HTR-8/SVneo (cell line): ENCODE data around the gene NMUR1.

ENCODE experiments used
- DNase-seq: peaks from one replicate; pipeline ENCODE4 v3.0.0; 2011; ENCODE audit warnings: low spot score, mixed read lengths; ENCODE audit not compliant: insufficient read length
- FAIRE-seq: peaks from 2 replicates; lab custom pipeline; 2011; peaks lifted over from hg19 to GRCh38; lab: Jason Lieb, UNC

The NMUR1 gene

DNA sequence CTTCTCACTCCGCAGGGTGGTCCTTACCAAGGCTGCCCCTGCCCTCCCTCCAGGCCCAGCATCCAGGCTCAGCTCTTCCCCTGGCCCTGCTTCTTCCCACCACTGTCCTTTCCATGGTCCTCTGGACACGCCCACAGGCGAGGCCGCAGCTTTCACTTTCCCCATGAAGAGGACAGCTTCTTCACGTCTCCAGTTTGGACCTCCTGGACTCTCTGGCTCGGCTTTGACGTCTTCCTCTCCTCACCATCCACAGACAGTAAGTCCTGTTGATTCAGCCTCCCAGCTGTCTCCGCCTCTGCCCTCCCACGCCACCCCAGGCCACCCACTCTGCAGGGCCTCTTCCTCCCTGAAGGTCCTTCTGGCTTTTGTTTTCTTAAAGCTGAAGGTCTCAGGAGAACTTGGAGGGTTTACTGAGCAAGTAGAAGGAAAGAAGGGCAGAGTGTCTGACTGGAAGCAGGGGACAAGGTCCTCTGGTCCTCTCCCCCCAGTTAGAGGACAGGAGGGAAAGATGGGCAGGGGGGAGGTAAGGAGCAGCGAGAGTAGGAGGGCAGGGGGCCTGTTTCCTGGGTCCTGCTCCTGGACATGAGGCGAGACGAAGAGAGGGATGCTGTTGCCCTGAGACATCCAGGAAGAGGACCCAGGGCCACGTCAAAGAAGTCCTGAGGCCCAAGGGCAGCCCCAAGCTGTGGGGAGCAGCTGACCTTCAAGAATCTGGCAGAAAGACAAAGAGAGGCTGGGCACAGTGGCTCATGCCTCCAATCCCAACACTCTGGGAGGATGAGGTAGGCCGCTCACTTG is 24.7 kb upstream of the NMUR1 start:
- FAIRE-seq (no peak), DNase-seq (no peak)

DNA sequence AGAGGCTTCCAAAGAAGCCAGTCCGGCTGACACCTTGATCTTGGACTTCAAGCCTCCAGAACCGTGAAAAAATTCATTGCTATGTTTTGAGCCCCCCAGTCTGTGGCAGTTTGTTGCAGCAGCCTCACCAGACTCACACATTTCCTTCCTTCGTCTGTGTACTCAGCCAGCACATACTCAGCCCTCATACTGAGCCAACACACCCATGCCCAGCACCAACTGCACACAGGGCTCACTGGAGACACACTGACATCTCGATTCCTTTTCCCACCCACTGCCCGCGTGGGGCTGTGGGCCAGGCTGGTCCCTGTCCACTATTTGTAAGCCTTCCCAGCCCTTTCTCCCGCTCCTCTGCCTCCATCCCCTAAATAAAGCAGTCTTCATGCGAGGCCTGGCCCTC is 24.1 kb upstream of the NMUR1 start:
- no peak for DNase-seq
- FAIRE-seq, result no peak

DNA sequence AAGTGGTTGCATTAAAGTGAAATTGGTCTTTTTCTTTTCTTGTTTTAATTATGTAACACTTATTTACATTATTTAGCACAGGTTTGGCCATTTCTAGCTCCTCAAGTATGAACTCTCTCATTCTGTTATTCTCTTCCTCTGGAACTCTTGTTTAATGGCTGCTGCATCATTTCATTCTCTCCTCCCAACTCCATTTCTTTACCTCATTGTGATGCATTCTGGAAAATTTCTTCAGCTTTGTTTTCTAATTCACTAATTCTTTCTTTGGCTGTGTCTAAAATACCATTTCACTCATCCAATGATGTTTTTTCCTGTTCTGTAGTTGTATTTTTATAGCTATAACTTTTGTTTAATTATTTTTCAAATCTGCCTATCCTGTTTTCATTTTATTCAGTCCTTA is 22.5 kb upstream of the NMUR1 start:
- DNase-seq (no peak), FAIRE-seq (no peak)

DNA sequence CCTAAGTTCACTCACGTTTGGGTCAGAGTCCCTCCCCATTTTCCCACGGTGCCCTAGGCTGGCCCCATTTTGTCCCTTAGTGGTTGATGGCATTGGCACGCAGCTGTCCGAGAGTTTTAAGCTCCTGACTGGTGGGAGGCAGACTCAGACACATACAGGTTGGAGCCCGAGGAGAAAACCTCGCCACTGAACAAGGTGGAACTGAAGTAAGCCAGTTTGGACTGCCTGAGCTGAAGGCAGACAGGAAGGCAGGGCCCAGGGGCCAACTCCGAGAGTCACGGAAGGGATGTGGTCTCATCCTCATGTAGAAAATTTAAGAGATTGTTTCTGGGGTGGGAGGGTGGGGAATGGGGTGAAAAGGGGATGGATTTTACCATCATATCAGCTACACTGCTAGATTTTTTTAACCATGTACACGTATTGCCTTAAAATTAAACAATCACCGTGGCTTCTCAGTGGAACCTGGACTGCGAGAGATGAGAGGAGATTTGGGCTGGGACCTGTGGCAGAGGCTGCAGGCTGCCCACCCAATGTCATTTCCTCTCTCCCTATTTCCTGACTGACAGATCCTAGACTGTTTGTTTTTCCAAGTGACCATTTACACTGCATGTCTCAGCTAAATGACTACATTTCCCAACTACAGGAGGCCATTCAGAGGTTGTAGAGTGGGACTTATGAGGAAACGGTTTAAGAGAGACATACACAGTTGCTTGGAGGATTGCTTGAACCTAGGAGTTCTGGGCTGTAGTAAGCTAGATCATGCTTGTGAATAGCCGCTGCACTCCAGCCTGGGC is 19.4 kb upstream of the NMUR1 start:
- no peak for DNase-seq
- no peak for FAIRE-seq

DNA sequence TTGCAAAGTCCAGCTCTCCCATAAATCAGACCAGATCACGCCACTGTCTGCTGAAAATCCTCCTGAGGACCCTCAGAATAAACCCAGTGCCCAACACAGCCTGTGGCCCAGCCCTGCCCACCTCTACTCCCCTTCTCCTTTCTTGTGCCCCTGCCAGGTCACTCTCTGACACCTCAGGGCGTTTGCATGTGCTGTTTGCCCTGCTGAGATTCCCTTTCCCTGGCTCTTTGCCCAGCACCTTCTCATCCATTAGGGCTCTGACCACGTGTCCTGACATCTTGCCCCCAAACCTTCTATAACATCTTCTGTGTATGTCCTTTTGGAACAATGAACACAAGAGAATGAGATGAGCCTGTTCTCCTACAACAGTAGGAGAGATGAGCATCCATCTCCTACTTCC is 18.5 kb upstream of the NMUR1 start:
- DNase-seq (no peak), FAIRE-seq (no peak)

DNA sequence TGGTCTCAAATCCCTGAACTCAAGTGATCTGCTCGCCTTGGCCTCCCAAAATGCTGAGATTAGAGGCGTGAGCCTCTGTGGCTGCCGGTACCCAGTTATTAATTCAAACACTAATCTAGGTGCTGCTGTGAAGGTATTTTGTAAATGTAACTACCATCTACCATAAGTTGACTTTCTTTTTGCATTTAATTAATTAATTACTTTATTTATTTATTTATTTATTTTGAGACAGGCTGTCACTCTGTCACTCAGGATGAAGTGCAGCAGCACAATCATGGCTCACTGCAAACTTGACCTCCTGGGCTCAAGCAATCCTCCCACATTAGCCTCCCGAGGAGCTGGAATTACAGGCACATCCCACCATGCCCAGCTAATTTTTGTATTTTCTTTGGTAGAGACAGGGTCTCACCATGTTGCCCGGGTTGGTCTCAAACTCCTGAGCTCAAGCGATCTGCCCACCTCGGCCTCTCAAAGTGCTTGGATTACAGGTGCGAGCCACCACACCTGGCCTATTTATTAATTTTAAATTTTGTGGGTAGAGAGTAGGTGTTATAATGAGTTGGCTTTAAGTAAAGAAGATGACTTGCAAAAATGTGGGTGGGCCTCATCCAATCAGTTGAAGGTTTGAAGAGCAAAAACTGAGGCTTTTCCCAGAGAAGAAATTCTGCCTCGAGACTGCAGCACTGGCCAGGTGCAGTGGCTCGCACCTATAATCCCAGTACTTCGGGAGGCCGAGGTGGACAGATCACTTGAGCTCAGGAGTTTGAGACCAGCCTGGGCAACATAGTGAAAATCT is 17.3 kb upstream of the NMUR1 start:
- DNase-seq (no peak), FAIRE-seq (no peak)

DNA sequence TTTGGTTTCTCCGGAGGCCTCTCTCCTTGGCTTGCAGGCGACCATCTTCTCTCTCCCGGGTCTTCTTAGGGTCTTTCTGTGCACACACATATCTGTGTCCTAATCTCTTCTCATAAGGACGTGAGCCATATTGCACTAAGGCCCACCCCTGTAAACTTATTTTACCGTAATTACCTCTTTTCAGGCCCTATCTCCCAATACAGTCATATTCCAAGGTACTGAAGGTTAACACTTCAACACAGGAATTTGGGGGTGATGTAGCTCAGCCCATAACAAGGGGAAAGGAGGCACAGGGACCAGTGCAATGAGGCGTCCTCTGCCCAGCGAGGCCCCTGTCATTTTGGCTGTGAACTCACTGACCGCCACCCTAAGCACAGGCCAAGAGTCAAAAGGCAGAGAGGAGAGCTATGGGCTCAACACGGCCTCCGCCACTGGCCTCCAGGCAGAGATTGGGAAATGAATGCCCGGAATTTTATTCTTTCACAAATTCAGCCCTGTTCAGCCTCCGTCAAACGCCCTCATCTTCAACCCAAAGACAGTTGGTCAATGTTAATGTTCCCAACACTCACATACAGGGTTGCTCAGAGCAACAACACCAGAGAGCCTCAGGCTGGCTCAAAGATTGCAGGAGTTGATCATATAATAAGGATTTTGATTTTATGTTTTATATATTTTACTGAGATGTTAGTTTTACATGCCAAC is 15.9 kb upstream of the NMUR1 start:
- FAIRE-seq, result no peak
- no peak for DNase-seq

DNA sequence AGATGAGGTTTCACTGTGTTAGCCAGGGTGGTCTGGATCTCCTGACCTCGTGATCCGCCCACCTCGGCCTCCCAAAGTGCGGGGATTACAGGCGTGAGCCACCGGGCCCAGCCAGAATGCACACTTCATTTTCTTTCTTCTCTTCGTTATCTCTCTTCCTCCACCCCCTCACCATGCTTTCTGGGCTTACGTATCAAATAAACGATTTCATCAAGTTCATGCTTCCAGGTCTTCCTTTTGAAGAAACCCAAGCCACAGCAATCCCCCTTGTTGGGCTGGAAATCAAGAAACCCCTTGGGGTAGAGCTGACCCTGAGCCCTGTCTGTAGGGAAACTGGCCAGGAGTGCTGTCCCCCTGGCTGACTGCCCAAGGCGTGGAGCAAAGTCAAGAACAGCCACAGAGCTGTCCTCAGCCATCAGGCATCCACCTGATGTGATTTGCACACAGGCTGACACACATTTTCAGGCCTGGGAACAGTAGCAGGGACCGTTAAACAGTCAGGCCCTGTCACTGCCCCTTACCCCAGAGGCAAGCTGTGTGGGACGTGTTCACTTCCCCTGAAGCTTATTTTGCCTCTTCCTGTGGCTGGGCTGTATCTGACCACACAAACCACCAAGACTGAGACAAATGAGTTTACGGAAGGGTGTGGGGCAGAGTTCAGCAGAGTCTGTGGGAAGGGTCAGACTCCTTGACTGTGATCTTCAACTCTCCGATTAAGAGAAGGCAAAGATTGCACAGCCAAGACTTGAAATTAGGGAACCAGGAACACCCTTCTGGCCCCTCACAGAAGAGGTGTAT is 15.1 kb upstream of the NMUR1 start:
- DNase-seq, result no peak
- no peak for FAIRE-seq

DNA sequence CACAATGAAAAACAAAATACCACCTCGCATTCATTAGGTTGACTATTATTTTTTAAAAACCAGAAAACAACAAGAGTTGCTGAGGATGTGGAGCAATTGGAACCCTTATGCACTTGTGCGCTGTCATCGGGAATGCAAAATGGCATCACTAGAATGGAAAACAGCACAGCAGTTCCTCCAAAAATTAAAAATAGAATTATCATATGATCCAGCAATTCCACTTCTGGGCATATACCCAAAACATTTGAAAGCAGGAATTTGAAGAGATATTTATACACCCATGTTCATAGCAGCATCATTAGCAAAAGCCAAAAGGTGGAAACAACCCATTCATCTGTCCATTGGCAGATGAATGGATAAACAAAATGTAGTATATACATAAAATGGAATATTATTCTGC is 11.9 kb upstream of the NMUR1 start:
- no peak for FAIRE-seq

DNA sequence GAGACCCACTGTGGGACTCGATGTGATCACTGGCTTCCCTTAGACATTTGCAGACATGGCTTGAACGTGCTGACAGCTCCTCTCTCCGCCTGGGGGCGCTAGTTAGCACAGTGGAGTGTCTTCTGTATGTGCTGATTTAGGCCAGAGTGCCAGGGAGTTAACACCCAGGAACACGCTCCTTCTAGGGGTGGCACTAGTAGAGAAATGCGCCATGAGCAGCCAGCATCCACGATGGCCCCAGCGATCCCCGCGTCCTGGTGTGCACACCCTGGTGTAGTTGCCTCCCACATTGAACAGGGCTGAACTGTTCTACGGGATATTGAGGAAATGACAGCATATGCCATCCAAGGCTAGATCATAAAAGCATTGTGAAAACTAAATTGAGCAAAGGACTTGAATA is 11.4 kb upstream of the NMUR1 start:
- DNase-seq, result no peak

More for the DNA sequence above, 11.9 kb upstream of the NMUR1 start:
- no peak for DNase-seq

DNA sequence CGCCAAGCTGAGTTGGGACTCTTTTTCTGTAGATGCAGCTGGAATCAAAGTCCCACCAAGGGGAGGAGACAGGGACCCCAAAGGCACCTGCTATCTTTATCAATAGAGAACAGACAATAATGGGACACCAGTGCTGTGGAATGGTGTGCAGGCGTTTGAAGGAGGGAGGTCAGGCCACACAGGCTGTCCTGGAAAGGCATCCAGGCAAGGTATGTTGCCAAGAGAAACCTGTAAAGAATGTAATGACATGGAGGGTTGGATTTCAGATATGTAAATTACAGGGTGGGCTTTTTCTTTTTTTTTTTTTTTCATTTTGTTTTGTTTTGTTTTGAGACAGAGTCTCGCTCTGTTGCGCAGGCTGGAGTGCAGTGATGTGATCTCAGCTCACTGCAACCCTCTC is 9.7 kb upstream of the NMUR1 start:
- FAIRE-seq (no peak), DNase-seq (no peak)

More for the DNA sequence above, 11.4 kb upstream of the NMUR1 start:
- FAIRE-seq, result no peak

DNA sequence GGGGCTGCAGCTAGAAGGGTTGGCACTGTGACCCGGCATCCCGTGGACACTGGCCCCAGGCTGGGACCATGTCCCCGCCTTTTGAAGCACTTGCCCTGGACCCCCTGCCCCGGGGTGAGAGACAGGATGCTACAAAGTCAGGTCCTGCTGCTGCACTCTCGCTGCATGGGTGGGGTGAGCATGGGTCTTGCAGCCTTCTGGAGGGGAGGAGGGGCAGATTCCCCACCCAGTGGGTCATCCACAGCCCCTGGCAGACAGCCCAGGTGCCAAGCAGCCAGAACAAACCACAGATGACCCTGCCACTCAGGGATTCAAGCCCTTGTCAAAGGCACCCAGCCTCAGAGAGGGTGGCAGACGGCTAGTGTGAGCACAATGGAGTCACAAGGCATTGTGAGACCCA is 5.7 kb upstream of the NMUR1 start:
- DNase-seq (no peak), FAIRE-seq (no peak)

DNA sequence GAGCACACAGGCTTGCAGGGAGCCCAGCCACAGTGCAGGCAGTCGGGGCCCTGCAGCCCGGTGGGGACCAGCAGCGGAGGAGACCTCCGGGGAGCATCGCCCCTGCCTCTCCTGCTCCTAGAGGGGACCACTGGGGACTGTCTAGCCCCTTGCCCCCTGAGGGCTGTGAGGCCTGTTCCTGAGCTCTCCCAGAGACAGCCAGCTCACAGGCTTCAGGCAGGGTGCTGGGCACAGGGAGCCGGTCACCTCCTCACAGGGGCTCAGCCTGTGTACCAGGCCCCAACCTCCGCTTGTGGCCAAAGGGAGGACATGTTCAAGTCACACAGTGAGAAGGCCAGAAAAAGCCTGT is 3.5 kb upstream of the NMUR1 start:
- FAIRE-seq, result no peak

DNA sequence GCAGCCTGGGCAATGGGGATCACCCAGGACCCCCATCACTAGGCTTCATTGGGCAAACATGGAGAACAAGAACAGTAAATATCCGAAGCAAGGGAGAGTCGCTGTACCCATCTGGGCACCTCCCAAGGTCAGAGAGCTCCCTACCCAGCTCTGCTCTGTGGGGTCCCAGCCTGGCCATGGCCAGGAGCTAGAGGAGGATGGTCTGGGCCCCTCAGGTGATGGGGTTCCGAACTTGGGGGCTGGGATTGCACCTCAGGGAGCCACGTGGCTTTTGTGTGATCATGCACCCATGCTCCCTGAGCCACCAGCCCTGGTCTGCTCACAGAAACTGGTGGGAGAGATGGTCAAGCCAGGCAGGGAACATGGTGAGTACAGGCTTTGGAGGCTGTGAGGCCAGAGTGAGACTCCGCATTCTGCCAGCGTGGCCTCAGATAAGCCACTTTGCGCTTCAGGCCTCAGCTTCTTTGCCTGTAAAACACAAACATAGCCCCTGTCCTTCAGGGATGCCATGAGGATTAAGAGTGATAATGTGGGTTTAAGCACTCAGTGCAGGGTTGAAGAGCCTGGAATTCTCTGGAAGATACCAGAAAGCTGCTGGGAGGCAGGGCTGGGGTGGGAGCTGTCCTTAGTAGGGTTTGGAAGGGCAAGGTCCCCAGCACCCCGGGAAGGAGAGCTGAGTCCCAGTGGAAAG is 3.0 kb upstream of the NMUR1 start:
- DNase-seq (no peak), FAIRE-seq (no peak)

More for the DNA sequence above, 3.5 kb upstream of the NMUR1 start:
- no peak for DNase-seq

DNA sequence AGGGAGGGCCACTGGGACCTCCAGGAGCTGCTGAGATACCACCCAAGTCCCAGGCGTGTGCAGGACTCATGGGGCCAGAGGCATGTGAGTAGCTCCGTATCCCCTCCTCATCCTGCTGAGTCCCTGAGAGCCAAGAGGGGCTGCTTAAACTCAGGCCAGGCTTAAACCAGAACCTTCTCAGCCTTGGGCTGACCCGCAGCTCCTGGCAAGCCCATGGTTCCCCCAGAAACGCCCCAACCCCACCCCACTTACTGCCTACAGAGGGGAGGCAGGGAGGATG is 2.5 kb upstream of the NMUR1 start:
- DNase-seq, result no peak
- FAIRE-seq, result no peak

DNA sequence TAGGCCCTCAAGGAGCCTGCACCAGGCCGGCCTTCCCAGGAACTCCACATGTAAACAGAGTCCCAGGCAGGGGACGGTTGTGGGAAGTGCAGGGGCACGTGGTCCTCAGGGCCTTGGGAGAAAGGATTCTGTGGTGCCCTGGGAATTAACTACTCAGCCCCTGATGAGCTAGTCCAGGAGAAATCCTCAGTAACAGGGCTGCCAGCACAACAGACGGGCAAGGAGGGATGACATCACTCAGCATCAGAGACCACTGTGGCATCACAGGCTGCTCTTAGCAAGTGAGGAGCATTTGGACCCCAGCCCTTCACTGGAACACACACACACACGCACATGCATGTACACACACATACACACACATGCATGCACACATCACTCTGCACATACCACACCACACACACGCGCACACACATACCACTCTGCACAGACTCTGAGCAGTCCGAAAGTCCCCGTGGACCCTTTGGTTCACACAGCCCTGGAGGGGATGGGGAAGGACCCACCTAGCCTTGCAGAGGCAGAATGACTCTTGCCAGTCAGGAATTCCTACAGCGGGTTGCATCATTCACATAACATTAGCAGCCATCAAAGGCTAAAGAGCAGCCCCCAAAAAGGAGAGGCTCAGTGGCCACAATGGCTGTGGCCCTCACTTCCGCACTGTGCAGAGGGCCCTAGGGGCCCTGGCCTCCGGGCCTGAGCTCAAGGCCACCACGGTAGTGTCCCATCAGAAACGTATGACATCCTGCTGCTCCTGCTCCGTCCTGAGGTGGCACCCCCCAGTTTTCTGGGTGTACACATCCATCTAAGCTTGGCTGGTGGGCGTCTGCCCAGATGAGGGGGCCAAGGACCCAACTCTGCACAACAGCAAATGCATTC is 1.9 kb upstream of the NMUR1 start:
- DNase-seq, result no peak
- peak; percentile 79 for FAIRE-seq

DNA sequence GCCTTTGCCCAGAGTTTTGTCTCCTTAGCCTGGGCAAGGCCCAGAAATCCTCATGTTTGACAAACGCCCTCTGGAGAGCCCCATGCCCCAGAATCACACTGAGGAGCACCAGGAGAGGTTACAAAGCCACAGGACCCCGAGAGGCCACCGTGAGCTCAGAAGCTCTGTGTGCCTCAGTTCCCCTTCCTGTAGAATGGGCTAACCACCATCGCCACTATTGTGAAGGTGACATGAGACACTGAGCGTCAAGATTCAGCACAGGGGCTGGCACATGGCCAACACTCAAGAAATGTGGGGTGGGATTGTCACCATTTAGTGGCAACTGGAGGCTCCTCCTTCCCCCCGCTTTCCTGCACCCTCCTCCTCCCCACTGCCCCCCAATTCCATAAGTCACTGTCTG is 1.2 kb upstream of the NMUR1 start:
- FAIRE-seq (no peak), DNase-seq (no peak)

DNA sequence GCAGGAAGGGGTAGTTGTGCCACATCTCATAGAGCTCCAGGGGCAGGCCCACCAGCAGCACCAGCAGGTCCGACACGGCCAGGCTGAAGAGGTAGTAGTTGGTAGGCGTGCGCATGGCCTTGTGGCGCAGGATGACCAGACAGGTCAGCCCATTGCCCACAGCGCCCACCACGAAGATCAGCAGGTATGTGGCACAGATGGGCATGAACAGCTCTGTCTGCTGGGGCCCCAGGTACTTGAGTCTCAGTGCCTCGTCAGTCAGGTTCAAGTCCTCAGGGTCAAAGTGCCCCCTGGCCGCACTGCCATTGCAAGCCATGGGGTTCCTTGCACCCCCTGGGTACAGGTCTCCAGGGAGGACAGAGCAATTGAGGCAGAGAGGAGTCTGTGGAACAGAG is 1.6 kb downstream of the NMUR1 start:
- FAIRE-seq, result no peak
- no peak for DNase-seq
